GM19193 (cell line): Measurements from ENCODE around the gene UQCRC2.

Experiments used
- POLR2A ChIP-seq: IDR thresholded peaks from 4 replicates; pipeline ENCODE4 v1.6.1; 2011; ENCODE audit not compliant: insufficient read depth, insufficient read length; ENCODE audit errors: extremely low read depth

Gene UQCRC2

GRCh38 chr16:22004341-22004740 is 51.2 kb downstream of the UQCRC2 start:
- TF ChIP-seq POLR2A: no peak

DNA sequence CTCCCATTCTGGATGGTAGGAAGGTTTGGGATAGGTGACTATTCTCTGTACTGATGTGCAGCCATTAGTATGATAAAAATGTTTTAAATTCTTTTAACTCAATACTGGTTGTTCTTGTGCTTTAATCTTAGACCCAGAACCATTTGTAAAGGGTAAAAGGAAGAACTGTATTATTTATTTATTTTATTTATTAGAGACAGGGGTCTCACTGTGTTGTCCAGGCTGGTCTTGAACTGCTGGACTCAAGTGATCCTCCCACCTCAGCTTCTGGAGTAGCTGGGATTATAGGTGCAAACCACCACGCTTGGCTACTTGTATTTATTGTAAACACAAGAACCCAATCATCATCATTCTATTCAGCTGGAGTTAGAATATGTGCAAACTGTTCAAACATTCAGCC is 52.6 kb downstream of the UQCRC2 start:
- no peak for TF ChIP-seq POLR2A

GRCh38 chr16:22006636-22007035 is 53.5 kb downstream of the UQCRC2 start:
- TF ChIP-seq POLR2A: no peak

- no peak for TF ChIP-seq POLR2A
Observed at GRCh38 chr16:22007159-22007508, 54.0 kb downstream of the UQCRC2 start.

GRCh38 chr16:22007509-22008214 is 54.5 kb downstream of the UQCRC2 start, which contains the start of gene MOSMO:
TSS of gene MOSMO (plus strand) at chr16:22008111. CDS start at chr16:22008302, 191 bp downstream.
- TF ChIP-seq POLR2A: peak; percentile 76

DNA sequence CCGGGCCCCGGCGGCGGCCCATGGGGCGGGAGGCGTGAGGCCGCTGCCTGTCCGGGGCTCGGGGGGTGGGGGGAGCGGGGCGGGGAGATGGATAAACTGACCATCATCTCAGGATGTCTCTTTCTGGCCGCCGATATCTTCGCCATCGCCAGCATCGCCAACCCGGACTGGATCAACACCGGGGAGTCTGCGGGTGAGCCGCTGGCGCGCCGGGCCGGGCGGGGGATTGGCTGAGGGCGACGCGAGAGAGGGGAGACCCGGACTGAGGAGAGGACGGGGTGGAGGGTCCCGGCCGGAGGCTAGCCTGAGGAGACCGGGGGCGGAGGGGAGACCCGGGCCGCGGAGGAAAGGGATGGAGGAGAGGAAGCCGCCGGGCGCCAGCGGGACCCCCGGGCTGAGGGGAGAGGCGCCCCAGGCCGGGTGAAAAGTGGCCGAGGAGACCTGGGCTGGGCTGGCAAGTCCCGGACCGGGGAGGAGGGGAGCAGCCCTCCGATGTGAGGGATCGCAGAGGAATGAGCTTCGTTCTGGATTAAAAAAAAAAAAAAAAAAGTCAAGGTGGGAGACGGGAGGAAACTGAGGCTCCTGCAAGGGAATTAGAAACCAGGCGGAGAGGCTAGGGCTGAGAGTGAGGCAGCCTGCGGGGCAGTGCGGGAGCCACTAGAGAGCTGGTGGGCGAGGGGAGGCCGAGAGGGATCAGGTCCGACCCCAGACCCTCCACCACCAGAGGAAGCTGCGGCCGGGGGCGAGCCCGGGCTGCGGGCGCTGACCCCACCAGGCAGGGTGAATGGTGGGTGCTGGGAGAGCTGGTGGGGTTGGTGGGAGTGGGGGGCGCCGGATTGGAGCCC is 55.3 kb downstream of the UQCRC2 start:
- TF ChIP-seq POLR2A: no peak

- TF ChIP-seq POLR2A: no peak
Observed at GRCh38 chr16:22010902-22011301, 57.7 kb downstream of the UQCRC2 start.

DNA sequence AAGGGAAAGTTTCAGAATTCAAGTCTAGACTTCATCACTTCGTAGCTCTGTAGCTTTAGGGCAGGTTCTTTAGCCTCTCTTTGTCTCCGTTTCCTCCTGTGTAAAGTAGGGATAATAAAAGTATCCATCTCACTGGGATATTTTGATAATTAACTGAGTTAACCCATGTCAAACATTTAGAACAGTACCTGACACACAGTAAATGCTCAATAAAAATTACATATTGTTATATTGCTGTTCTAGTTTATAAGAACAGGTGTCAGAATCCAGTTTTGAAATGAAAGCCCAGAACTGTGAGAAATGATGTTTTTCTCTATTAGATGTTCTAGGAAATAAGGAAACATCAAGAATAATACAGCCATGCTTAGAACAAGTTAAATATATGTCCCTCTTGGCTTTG is 59.1 kb downstream of the UQCRC2 start:
- TF ChIP-seq POLR2A: no peak

GRCh38 chr16:22013486-22013885 is 60.3 kb downstream of the UQCRC2 start:
- TF ChIP-seq POLR2A: no peak

DNA sequence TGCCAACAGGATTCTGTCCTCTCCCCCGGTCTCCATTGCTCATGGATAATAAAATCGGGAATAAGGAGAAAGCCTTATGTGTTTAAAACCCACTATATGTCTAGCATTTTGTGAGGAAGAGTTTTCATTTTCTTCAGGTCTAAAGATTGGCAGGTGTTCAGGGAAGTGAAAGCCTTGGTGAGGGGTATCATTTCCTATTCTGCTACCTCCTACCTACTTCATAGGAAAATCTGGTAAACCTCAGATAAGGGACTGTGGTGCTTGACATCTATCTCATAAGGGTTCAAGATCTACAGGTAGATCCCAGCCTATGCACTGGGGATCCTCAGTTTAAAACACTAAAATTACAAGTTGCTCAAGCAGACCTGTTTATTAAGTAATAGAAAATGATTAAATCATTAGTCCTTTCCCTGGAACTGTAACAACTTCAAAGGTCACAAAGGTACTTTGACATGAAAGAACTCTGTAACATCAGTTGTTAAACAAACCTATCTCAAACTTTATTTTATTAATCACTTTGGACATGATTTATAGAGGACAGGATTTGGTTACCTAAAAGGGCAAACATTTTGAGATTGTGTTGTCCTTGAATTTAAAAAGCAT is 61.2 kb downstream of the UQCRC2 start:
- TF ChIP-seq POLR2A: no peak

GRCh38 chr16:22016927-22017326 is 63.8 kb downstream of the UQCRC2 start:
- no peak for TF ChIP-seq POLR2A

DNA sequence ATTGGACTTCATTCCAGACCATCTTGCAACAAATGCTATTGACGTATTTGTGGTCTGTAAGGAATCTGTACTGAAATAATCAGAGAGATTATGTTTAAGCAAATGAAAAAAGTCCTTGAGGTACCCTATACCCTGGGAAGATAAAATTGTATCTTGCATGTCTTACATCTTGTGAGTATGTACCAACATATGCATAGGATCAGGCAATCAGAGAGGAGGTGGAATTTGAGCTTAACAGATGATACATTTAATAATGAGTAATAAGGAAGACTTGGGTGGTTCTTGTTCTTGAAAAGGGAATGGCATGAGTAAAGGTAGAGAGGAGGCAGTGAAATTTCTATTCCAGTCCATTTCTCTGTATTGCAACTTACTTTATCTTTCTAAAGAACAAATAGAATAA is 65.4 kb downstream of the UQCRC2 start:
- TF ChIP-seq POLR2A: no peak

DNA sequence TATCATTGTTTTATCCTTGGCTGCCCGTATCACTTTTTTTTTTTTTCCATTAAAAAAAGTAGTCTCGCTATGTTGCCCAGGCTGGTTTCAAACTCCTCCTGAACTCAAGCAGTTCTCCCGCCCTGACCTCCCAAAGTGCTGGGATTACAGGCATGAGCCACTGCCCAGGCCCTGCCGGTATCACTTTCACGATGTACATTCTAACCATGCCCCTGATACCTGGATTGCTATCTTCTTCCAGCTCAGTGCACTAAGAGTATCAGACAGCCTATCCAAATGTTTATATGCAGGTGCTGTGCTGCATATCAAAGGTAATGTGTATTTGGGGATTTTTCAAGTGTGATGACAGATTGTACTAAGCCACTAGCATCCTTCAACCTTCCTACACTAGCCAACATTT is 69.0 kb downstream of the UQCRC2 start:
- TF ChIP-seq POLR2A: no peak

- TF ChIP-seq POLR2A: no peak
Observed at GRCh38 chr16:22023505-22023904, 70.3 kb downstream of the UQCRC2 start.

DNA sequence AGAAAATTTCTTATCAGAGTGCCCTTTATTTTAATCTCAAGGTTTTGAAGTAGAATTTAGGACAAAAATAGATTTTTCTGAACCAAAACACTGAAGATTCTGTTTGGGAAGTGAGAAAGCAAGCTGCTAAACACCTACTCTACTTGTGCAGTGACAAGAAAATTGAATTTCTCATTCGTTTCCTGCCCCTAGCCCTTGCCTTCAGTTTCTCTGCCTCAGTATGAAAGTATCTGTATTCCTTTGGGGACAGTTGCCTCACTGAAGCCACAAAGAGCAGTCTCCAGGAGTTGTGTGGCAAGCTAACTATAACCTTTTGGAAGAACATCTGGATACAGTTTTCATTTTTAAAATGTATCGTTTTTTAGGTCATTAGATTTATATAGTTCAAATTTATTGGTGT is 74.5 kb downstream of the UQCRC2 start:
- TF ChIP-seq POLR2A: no peak

GRCh38 chr16:22029632-22030031 is 76.5 kb downstream of the UQCRC2 start:
- no peak for TF ChIP-seq POLR2A
